ENCODE measurements around the gene NDUFB4. TPM values are rescaled to one million over a fixed set of nuclear protein-coding genes. Genes with fewer than 3 reads are reported as not detected.

Gene NDUFB4
- 129 and 171 TPM in 2 replicates for total RNA-seq (ENCODE audit: low replicate concordance)
- long read RNA-seq, transcript NDUFB4-201 (3 exons, 671 nt), result major isoform, 53 of 57 reads
- long read RNA-seq, partial matches to known transcripts, result 0 of 57 reads
- long read RNA-seq, other reads (novel, unspliced or antisense), result 0 of 57 reads

- H3K4me3 Mint-ChIP-seq, result peak within 1 kb of the TSS; percentile 92
- peak; percentile 98 for DNase-seq (ENCODE audit: extremely low spot score, unreplicated experiment)
- peaks cover 7% of the 10 kb centered on the region for H3K4me1 Mint-ChIP-seq (ENCODE audit: unreplicated experiment)
- peak within 1 kb of the TSS; percentile 96 for H3K27ac Mint-ChIP-seq
- no peaks in the 10 kb centered on the region for H3K9me3 Mint-ChIP-seq
- peaks cover 7% of the 10 kb centered on the region for H3K27me3 Mint-ChIP-seq
- peaks cover 12% of the 10 kb centered on the region for H3K36me3 Mint-ChIP-seq
- TF ChIP-seq, protein P1, sequence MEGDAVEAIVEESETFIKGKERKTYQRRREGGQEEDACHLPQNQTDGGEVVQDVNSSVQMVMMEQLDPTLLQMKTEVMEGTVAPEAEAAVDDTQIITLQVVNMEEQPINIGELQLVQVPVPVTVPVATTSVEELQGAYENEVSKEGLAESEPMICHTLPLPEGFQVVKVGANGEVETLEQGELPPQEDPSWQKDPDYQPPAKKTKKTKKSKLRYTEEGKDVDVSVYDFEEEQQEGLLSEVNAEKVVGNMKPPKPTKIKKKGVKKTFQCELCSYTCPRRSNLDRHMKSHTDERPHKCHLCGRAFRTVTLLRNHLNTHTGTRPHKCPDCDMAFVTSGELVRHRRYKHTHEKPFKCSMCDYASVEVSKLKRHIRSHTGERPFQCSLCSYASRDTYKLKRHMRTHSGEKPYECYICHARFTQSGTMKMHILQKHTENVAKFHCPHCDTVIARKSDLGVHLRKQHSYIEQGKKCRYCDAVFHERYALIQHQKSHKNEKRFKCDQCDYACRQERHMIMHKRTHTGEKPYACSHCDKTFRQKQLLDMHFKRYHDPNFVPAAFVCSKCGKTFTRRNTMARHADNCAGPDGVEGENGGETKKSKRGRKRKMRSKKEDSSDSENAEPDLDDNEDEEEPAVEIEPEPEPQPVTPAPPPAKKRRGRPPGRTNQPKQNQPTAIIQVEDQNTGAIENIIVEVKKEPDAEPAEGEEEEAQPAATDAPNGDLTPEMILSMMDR (conservative IDR thresholded peaks at IDR 0.05), result no peak
Observed at GRCh38 chr3:120596116-120596852, at the start of gene NDUFB4. Gene NDUFB4, plus strand, starts transcription at chr3:120596336. Its CDS starts 24 bp downstream, at chr3:120596360.

DNA sequence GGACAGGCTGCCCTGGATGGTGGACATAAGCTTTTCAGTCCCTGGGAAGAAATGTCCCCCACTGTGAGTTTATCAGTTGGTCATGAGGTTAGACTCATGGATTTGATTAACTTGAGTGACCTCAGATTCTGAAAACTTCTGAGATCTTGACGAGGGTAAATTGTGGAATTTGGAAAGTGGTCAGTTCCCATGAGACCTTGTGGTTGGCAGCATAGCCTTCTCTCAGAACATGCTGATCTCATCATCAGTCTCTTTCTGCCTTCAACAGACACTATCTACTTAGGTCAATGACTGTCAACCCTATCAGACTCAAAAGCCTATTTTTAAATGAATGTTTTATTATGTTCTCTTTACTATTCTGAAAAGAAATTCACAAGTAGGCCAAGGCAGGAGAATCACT is 45.6 kb upstream of the NDUFB4 start:
- no peak overlapping the region for H3K4me3 Mint-ChIP-seq
- DNase-seq (ENCODE audit: extremely low spot score, unreplicated experiment), result no peak
- H3K36me3 Mint-ChIP-seq, result no peaks in the 10 kb centered on the region
- TF ChIP-seq, protein P1 (conservative IDR thresholded peaks at IDR 0.05), result no peak
- H3K27me3 Mint-ChIP-seq, result no peaks in the 10 kb centered on the region
- H3K27ac Mint-ChIP-seq, result no peak overlapping the region
- H3K9me3 Mint-ChIP-seq, result no peaks in the 10 kb centered on the region
- no peaks in the 10 kb centered on the region for H3K4me1 Mint-ChIP-seq (ENCODE audit: unreplicated experiment)

GRCh38 chr3:120552184-120553172 is 43.7 kb upstream of the NDUFB4 start:
- no peak overlapping the region for H3K4me3 Mint-ChIP-seq
- no peak overlapping the region for H3K27ac Mint-ChIP-seq
- H3K36me3 Mint-ChIP-seq, result no peaks in the 10 kb centered on the region
- DNase-seq (ENCODE audit: extremely low spot score, unreplicated experiment), result no peak
- H3K27me3 Mint-ChIP-seq, result no peaks in the 10 kb centered on the region
- H3K9me3 Mint-ChIP-seq, result no peaks in the 10 kb centered on the region
- H3K4me1 Mint-ChIP-seq (ENCODE audit: unreplicated experiment), result no peaks in the 10 kb centered on the region
- TF ChIP-seq, protein P1 (conservative IDR thresholded peaks at IDR 0.05), result no peak

DNA sequence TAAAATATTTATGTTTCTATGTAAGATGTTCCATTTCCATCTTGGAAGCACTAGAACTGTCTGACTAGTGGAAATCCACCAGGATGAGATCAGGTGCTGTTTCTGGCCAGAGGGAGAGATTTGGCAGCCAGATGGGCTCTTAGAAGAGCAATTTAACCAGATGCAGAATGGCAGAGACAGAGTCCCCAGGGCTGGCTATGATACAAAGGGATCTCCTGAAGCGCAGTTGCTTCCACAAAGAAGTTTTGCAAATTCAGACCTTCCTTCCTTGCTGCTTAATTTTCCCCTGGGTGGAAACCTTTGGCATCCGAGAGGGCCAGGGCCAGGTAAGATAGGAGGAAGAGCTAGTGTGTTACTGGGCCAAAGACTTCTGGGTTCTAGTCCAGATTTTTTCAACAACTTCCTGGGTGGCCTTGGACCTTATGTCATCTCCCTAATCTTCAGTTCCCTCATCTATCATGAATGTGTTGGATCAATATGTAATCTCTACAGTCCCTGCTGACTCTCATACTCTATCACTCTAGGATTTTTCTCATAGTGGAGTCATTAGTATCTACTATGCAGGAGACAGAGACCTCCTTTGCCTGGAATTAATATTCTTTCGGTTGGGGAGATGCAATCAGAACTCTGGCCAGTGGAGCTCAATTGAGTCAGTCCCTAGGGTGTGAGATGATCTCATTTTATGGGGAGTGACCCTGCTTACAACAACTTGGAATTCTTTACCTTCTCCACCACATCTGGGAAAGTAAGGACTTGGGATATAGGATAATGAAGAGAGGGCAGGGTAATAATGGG is 41.1 kb upstream of the NDUFB4 start:
- Mint-ChIP-seq H3K27me3 (no peaks in the 10 kb centered on the region), H3K4me1 (ENCODE audit: unreplicated experiment) (peaks cover 8% of the 10 kb centered on the region), H3K4me3 (no peak overlapping the region), H3K36me3 (no peaks in the 10 kb centered on the region), H3K27ac (no peak overlapping the region), H3K9me3 (no peaks in the 10 kb centered on the region)
- DNase-seq (ENCODE audit: extremely low spot score, unreplicated experiment), result no peak
- TF ChIP-seq, protein P1 (conservative IDR thresholded peaks at IDR 0.05), result no peak
